DND-41 (cell line): ENCODE measurements around the gene FAM174C.

Experiments
- ATAC-seq: fragments of 200-7000 bp; cut with Tn5 transposase; 3 replicates; pipeline ENCODE4 v1.9.1; 2021; ENCODE audit warnings: low read depth; ENCODE audit not compliant: insufficient read depth
- DNase-seq: peaks from one replicate; pipeline ENCODE4 v3.0.0-alpha.2; 2020
- H2AFZ ChIP-seq: 2 replicates; pipeline ENCODE4 v1.6.0; 2012; ENCODE audit warnings: low read depth, low read length
- H3K27ac ChIP-seq: 2 replicates; pipeline ENCODE4 v1.5.1; 2012; ENCODE audit warnings: low read length, inconsistent platforms
- H3K27me3 ChIP-seq: fragments of 200-600 bp; sonication (generic); 2 replicates; pipeline ENCODE4 v1.6.0; 2012; ENCODE audit warnings: low read length, mild to moderate bottlenecking, inconsistent platforms; ENCODE audit not compliant: insufficient read depth, poor library complexity
- H3K36me3 ChIP-seq: 2 replicates; pipeline ENCODE4 v1.5.1; 2012; ENCODE audit warnings: low read length, inconsistent platforms; ENCODE audit not compliant: insufficient read depth
- H3K4me1 ChIP-seq: 2 replicates; pipeline ENCODE4 v1.5.1; 2012; ENCODE audit warnings: mild to moderate bottlenecking, low read length; ENCODE audit not compliant: insufficient read depth
- H3K4me2 ChIP-seq: 2 replicates; pipeline ENCODE4 v1.6.0; 2012; ENCODE audit warnings: mild to moderate bottlenecking, moderate library complexity, low read length, inconsistent platforms; ENCODE audit not compliant: insufficient read depth
- H3K4me3 ChIP-seq, 2 experiments: fragments of 200-600 bp in 1 of 2; shearing (Covaris generic) in 1 of 2; 2 replicates each; pipeline ENCODE4 v1.5.1; 2012 to 2016; ENCODE audit warnings: inconsistent platforms in 2 of 2, low read length in 2 of 2, mild to moderate bottlenecking in 2 of 2, low read depth in 1 of 2, moderate library complexity in 1 of 2
- H3K79me2 ChIP-seq: 2 replicates; pipeline ENCODE4 v1.6.0; 2012; ENCODE audit warnings: low read length, inconsistent platforms; ENCODE audit not compliant: insufficient read depth
- H3K9ac ChIP-seq: 2 replicates; pipeline ENCODE4 v1.6.0; 2012; ENCODE audit warnings: low read depth, mild to moderate bottlenecking, inconsistent platforms, low read length, moderate library complexity
- H3K9me3 ChIP-seq: 2 replicates; pipeline ENCODE4 v1.5.1; 2012; ENCODE audit warnings: low read length, moderate library complexity, mild to moderate bottlenecking, inconsistent platforms; ENCODE audit not compliant: insufficient read depth, severe bottlenecking
- H4K20me1 ChIP-seq: 2 replicates; pipeline ENCODE4 v1.6.0; 2012; ENCODE audit warnings: low read length; ENCODE audit not compliant: insufficient read depth
- EZH2 ChIP-seq: IDR thresholded peaks from 3 replicates; pipeline ENCODE4 v1.6.1; 2012; ENCODE audit warnings: borderline replicate concordance, low read depth, mild to moderate bottlenecking, moderate library complexity, low read length, inconsistent platforms; ENCODE audit not compliant: severe bottlenecking
- TF ChIP-seq, protein P1 (sequence below): IDR thresholded peaks from 2 replicates; pipeline ENCODE4 v1.5.1; 2012; ENCODE audit warnings: borderline replicate concordance, low read length, moderate library complexity, mild to moderate bottlenecking; ENCODE audit not compliant: poor library complexity, severe bottlenecking; ENCODE audit errors: extremely low read depth

Gene FAM174C

GRCh38 chr19:1248139-1248785, 27.1 kb upstream of the FAM174C start, which contains the start of gene MIDN:
MIDN (plus strand) TSS chr19:1248583; CDS start chr19:1250297, 1,714 bp downstream.
- peak within 1 kb of the TSS; percentile 96 for H3K9ac ChIP-seq
- peaks cover 43% of the 10 kb centered on the region for H3K79me2 ChIP-seq
- H3K36me3 ChIP-seq: peaks cover 23% of the 10 kb centered on the region; the same call in 1 of the 2 replicates
- peak within 1 kb of the TSS; percentile 78 for H3K27ac ChIP-seq
- DNase-seq (no peak), ATAC-seq (no peak)
- H2AFZ ChIP-seq: peak within 1 kb of the TSS; percentile 65
- H3K27me3 ChIP-seq: no peaks in the 10 kb centered on the region
- peak within 1 kb of the TSS; percentile 24 to 57; a peak in 3 of 4 replicates for H3K4me3 ChIP-seq
- H3K9me3 ChIP-seq: no peaks in the 10 kb centered on the region
- H3K4me1 ChIP-seq: peaks cover 46% of the 10 kb centered on the region
- no peak for TF ChIP-seq EZH2
- TF ChIP-seq, protein P1, sequence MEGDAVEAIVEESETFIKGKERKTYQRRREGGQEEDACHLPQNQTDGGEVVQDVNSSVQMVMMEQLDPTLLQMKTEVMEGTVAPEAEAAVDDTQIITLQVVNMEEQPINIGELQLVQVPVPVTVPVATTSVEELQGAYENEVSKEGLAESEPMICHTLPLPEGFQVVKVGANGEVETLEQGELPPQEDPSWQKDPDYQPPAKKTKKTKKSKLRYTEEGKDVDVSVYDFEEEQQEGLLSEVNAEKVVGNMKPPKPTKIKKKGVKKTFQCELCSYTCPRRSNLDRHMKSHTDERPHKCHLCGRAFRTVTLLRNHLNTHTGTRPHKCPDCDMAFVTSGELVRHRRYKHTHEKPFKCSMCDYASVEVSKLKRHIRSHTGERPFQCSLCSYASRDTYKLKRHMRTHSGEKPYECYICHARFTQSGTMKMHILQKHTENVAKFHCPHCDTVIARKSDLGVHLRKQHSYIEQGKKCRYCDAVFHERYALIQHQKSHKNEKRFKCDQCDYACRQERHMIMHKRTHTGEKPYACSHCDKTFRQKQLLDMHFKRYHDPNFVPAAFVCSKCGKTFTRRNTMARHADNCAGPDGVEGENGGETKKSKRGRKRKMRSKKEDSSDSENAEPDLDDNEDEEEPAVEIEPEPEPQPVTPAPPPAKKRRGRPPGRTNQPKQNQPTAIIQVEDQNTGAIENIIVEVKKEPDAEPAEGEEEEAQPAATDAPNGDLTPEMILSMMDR: no peak
- peak within 1 kb of the TSS; percentile 71 for H3K4me2 ChIP-seq
- peaks cover 36% of the 10 kb centered on the region for H4K20me1 ChIP-seq

DNA sequence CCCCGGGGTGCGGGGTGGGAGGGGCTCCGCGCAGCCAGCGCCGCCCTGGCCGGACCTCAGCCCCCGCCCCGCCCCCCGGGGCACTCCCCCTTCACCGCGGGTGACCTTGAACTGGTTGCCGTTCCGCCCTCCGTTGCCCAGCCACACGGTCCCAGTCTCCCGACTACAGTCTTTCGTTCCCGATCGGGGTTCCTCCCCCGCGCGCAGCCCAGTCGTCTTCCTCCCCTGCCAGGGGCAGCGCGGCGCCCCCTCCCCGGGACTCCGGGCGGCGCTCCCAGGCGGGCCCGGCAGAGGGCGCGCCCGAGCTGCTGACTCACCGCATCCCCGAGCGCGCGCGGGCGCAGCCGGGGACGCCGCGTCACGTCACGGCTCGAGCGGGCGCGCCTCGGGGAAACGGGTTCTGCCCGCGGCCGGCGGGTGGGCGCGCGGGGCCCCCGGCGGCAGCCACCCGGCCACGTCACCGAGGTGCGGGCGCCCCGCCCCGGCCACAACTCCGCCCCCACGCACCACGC, 26.5 kb upstream of the FAM174C start:
- TF ChIP-seq, protein P1: peak; percentile 83
- TF ChIP-seq EZH2: no peak
- peak overlapping the region; percentile 65 for H2AFZ ChIP-seq
- H3K36me3 ChIP-seq: peaks cover 26% of the 10 kb centered on the region
- no peaks in the 10 kb centered on the region for H3K9me3 ChIP-seq
- H3K4me3 ChIP-seq: peak overlapping the region; percentile 24 to 57; a peak in 3 of 4 replicates
- H3K4me2 ChIP-seq: peak overlapping the region; percentile 71
- ATAC-seq: peak; percentile 0; the same call in 1 of the 3 replicates
- H3K4me1 ChIP-seq: peaks cover 46% of the 10 kb centered on the region
- no peaks in the 10 kb centered on the region for H3K27me3 ChIP-seq
- no peak for DNase-seq
- H3K9ac ChIP-seq: peak overlapping the region; percentile 96
- H4K20me1 ChIP-seq: peaks cover 37% of the 10 kb centered on the region
- H3K27ac ChIP-seq: peak overlapping the region; percentile 78
- H3K79me2 ChIP-seq: peaks cover 44% of the 10 kb centered on the region

DNA sequence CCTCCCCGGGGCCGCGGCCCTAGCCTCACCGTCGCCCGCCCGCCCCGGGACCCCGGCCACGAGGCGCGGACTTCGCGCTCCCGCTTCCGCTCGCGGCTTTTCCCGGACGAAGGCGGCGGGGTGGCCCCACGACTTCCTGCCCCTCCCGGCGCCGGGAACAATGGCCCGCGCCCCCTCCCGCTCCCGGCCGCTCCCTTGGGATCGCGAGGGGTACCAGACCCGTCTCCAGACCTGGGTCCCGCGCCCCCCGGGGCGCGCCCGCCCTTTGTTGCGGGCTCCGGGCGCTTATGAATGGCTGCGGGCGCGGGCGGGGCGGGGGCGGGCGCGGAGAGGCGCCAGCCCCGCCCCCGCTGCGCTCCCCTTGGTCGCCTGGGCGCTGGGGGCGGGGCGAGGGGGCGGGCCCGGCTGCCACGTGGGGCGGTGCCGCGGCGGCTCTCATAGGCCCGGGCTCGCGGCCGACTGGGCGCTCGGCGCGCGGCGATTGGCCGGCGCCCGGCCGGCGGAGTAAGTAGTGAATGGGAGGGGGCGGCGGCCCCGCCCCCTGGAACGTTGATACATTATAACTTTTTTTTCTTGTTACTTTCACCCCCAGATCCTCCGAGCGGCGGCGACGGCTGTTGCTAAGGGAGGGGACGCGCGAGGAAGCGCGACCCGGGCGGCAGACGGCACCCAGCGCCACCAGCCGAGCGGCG, 25.9 kb upstream of the FAM174C start:
- Histone ChIP-seq H3K79me2 (peaks cover 45% of the 10 kb centered on the region), H2AFZ (peak overlapping the region; percentile 65), H3K4me3 (peak overlapping the region; percentile 87 to 93), H3K27ac (peak overlapping the region; percentile 87), H3K9ac (peak overlapping the region; percentile 96), H3K9me3 (no peaks in the 10 kb centered on the region), H3K36me3 (peaks cover 27% of the 10 kb centered on the region), H3K27me3 (no peaks in the 10 kb centered on the region), H4K20me1 (peaks cover 38% of the 10 kb centered on the region), H3K4me1 (peaks cover 47% of the 10 kb centered on the region), H3K4me2 (peak overlapping the region; percentile 77)
- peak; percentile 96 for DNase-seq
- peak; percentile 54 for ATAC-seq
- TF ChIP-seq EZH2: no peak
- TF ChIP-seq, protein P1: no peak
